GM19193 (cell line): ENCODE data around the gene SMYD1.

ENCODE experiments used
- POLR2A ChIP-seq: IDR thresholded peaks from 4 replicates; pipeline ENCODE4 v1.6.1; 2011; ENCODE audit not compliant: insufficient read depth, insufficient read length; ENCODE audit errors: extremely low read depth

Gene SMYD1

GRCh38 chr2:88053934-88054781, 13.5 kb upstream of the SMYD1 start:
- TF ChIP-seq POLR2A, result no peak

DNA sequence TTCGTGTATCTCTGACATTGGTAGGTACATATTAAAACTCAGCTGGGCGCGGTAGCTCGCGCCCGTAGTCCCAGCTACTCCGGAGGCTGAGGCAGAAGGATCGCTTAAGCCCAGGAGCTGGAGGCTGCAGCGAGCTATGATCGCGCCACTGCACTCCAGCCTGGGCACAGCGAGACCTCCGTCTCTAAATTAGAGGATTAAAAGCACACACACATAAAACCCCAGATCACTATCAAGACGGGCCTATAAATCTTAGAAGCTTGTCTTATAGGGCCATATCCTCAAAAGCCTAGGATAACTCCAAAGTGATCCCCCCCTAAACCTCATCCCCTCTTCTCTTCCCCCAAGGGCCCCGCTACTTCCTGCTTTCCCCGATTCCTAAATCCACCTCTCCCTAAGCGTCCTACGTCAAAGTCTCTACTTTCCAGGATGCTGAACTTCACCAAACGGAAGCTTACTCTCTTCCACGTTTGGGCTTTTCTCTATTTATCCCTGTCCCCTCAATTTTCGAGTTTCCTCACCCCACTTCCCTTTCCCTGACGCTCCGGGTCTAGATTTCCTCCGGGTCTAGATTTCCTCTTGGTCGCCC, 12.7 kb upstream of the SMYD1 start:
- no peak for TF ChIP-seq POLR2A

- peak; percentile 97 for TF ChIP-seq POLR2A
These were observed 12.1 kb upstream of the SMYD1 start, which contains the start of gene KRCC1 for GRCh38 chr2:88055371-88056128. KRCC1 (minus strand) TSS chr2:88055783; CDS start chr2:88028563, 27,220 bp downstream.

GRCh38 chr2:88057437-88057844, 10.2 kb upstream of the SMYD1 start:
- no peak for TF ChIP-seq POLR2A

DNA sequence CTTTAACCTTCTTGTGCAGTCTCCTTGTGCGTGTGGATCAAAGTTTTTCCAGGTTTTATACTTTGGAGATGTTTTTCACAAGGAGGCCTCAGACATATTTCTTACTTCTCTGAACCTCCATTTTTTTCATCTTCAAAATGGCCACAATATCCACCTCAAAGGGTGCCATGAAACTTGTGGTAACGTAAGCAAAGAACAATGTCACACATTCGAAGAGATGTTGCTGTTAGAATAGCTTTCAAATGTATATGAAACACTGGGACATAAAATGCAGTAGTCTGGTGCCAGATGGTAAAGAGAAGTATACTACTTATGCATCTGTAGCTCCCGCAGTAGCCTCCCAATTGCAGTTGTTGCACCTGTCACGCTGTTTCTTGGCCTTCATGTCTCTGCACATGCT, 9.4 kb upstream of the SMYD1 start:
- no peak for TF ChIP-seq POLR2A

- no peak for TF ChIP-seq POLR2A
These were observed 7.4 kb upstream of the SMYD1 start for GRCh38 chr2:88059979-88060906.

GRCh38 chr2:88060907-88061275, 6.7 kb upstream of the SMYD1 start:
- no peak for TF ChIP-seq POLR2A

DNA sequence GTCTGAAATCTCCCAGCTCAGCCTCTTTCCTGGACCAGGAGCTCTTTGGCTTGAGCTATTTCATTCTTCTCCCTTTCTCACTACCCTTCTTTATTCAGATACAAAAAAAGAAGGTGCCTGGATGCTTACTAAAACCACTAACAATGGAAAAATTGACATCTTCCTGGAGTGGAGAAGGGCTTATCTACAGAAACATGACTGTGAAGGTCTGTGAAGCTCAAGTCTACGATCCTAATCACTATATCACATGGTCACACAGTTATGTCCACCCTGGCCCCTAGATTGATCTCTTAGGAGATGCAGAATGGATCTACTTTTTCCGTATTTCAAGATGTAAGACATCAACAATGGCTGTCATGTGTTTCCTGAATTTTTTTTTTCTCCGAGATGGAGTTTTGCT, 6.3 kb upstream of the SMYD1 start:
- TF ChIP-seq POLR2A, result no peak

DNA sequence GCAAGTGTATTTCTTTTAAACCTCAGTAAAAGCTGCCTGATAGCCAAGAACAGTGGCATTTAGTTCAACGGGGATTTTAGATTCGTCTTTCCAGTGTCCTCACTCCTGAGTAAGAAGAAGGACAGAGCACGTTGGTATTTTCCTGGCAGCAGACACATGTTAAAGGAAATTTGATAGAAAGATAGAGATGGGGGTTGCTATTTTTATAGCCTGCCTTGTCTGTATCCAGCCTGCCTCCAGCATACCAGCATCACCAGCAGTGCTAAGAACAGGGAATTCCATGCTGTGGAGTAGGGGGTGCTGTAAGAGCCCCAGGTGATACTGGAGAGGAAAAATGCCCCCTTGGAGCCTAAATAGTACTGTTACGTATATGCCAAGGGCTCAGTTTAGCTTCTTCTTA, 1.1 kb upstream of the SMYD1 start:
- no peak for TF ChIP-seq POLR2A

- TF ChIP-seq POLR2A, result no peak
These were observed 436 bp upstream of the SMYD1 start for GRCh38 chr2:88067189-88067588.

GRCh38 chr2:88068044-88068443, 419 bp downstream of the SMYD1 start:
- no peak for TF ChIP-seq POLR2A

DNA sequence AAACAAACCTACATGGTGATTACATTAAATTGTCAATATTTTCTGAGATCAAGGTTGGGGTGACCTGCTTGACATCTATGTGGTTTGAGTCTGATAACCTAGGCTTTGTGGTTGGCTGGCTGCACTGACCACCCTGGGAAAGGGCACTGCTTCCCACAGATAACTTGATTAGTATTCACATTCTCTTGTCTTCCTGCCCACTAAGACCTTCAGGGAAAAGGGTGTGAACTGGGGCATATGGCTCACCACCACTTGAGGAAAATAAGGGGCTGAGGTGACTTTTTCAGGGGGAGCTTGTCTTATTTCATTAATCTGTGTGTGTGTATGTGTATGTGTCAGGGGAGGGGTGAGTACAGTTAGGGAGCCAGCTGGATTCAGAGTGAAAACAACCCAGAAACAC, 1.5 kb downstream of the SMYD1 start:
- no peak for TF ChIP-seq POLR2A

GRCh38 chr2:88070055-88070454, 2.4 kb downstream of the SMYD1 start:
- no peak for TF ChIP-seq POLR2A

GRCh38 chr2:88071365-88071764, 3.7 kb downstream of the SMYD1 start:
- no peak for TF ChIP-seq POLR2A

- no peak for TF ChIP-seq POLR2A
These were observed 6.5 kb downstream of the SMYD1 start for GRCh38 chr2:88074150-88074549.

GRCh38 chr2:88074854-88075292, 7.2 kb downstream of the SMYD1 start:
- TF ChIP-seq POLR2A, result no peak
